Tibial nerve (tissue), 4 donors: ENCODE data around the gene AADACL3.

ENCODE experiments used
- CTCF ChIP-seq, 5 experiments: fragments of 200-600 bp in 3 of 5; fragments of 450-650 bp in 2 of 5; sonication (generic) in 3 of 5; IDR thresholded peaks; one replicate each; pipeline ENCODE4 v1.5.1; 2016 to 2019; ENCODE audit warnings: antibody characterized with exemption in 5 of 5, mild to moderate bottlenecking in 3 of 5, moderate library complexity in 2 of 5
- EP300 ChIP-seq, 2 donors: sonication (generic); formaldehyde crosslinking; IDR thresholded peaks; one replicate each; pipeline ENCODE4 v1.6.1; 2017; ENCODE audit warnings: antibody characterized with exemption in 2 of 2, mild to moderate bottlenecking in 1 of 2
- POLR2A ChIP-seq, 2 donors: fragments of 450-650 bp; IDR thresholded peaks; one replicate each; pipeline ENCODE4 v1.6.1; 2017; ENCODE audit warnings: antibody characterized with exemption in 2 of 2, mild to moderate bottlenecking in 2 of 2, moderate library complexity in 2 of 2

DNA sequence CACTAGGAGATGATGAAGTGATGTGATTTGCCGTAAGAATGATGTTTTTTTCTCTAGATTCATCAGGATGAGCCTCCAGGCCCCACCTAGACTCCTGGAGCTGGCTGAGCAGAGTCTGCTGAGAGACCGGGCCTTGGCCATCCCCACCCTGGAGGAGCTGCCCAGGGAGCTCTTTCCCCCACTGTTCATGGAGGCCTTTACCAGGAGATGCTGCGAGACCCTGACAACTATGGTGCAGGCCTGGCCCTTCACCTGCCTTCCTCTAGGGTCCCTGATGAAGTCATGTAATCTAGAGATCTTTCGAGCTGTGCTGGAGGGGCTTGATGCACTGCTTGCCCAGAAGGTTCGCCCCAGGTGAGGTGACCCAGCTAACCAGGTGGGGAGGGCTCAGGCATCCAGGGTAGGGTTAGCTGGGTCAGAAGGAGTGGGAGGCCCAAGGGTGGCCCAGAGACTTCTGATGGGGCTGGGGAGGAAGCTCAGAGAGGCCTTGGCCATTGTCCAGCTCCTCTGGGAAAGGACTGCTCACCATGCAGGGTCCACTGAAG is 59.0 kb downstream of the AADACL3 start:
- no peak for TF ChIP-seq EP300 (IDR thresholded peaks at IDR 0.05)
- no peak for TF ChIP-seq POLR2A (IDR thresholded peaks at IDR 0.05)
- TF ChIP-seq CTCF (IDR thresholded peaks at IDR 0.05): no peak
